Measurements from ENCODE around the gene CMIP. TPM values are rescaled to one million over a fixed set of nuclear protein-coding genes. Genes with fewer than 3 reads are reported as not detected.

CMIP gene
- total RNA-seq, 4 donors from 2014 or later: 40.0 to 69.6 (median 47.0) TPM

GRCh38 chr16:81634380-81635062 lies 189.9 kb downstream of the CMIP start:
- intact Hi-C loops (cut with DNase I; ENCODE audit: low total_unique reads) (no loop called here), in situ Hi-C loops (cut with MboI; ENCODE audit: low pct_ligation_motif_present in 1 of 4, low pct_unique_long_range_greater_than_20kb in 1 of 4, low sequenced_read_pairs in 3 of 4) (no loop called here)
- H3K9me3 ChIP-seq: no peaks in the 10 kb centered on the region
- no peak for DNase-seq
- WGBS, 2 donors (ENCODE audit: low coverage in 1 of 2): 40 to 71% methylated on average over 2 to 13 of the region's 13 CpGs
- H3K27me3 ChIP-seq: no peaks in the 10 kb centered on the region
- peaks cover 0 to 38% (median 7%) of the 10 kb centered on the region in 4 donors for H3K4me1 ChIP-seq
- no peak for TF ChIP-seq POLR2AphosphoS5 (IDR thresholded peaks at IDR 0.05)
- no peak for TF ChIP-seq EP300 (IDR thresholded peaks at IDR 0.05; ENCODE audit: low read depth)
- TF ChIP-seq CTCF (IDR thresholded peaks at IDR 0.05): no peak
- no peak for TF ChIP-seq POLR2A (IDR thresholded peaks at IDR 0.05)
- no peak overlapping the region for H3K4me3 ChIP-seq
- H3K27ac ChIP-seq: peak overlapping the region in 1 of 4 donors; percentile 55
- H3K36me3 ChIP-seq: no peaks in the 10 kb centered on the region

DNA sequence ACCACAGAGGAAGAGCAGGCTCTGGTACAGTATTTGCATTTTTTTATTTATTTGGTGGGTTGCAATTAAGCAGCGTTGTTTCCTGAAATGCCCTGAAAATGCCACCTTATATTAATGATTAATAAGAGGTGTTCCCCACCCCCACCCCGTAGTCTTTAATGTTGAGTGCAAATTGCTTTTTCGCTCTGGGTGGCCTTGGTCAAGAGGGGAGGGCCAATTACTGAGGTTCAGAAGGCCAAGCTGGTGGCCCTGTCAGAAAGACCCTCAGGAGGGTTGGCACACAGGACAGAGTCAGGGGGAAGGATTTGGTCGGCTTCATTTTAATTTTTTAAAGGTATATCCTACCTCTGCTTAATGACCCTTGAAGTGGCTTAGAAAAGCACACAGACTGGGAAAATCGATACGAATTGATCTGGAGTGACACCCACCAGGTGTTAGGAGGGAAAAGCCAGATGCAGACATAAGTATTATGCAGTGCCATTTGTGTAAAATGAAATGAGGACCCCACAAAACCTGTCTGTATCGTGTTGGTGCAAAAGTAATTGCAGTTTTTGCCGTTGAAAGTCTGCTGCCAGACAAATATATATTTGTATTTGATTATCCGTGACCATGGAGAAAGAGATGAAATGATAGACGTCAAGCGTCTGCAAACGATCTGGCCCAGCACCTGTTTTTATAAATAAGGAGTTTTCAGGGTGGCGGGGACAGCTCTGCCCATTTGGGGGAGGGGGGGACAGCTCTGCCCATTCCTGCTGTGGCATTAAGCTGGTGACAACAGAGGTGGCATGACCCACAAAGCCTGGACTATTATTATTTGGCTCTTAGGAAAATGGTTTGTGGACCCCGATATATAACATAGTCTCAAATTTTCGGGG lies 190.7 kb downstream of the CMIP start:
- DNase-seq: no peak
- intact Hi-C loops (cut with DNase I; ENCODE audit: low total_unique reads) (no loop called here), in situ Hi-C loops (cut with MboI; ENCODE audit: low pct_ligation_motif_present in 1 of 4, low pct_unique_long_range_greater_than_20kb in 1 of 4, low sequenced_read_pairs in 3 of 4) (no loop called here)
- peak overlapping the region in 1 of 4 donors; percentile 55 for H3K27ac ChIP-seq
- peaks cover 0 to 38% (median 7%) of the 10 kb centered on the region in 4 donors for H3K4me1 ChIP-seq
- H3K9me3 ChIP-seq: no peaks in the 10 kb centered on the region
- H3K36me3 ChIP-seq: no peaks in the 10 kb centered on the region
- H3K27me3 ChIP-seq: no peaks in the 10 kb centered on the region
- WGBS, 2 donors (ENCODE audit: low coverage in 1 of 2): 84 to 88% methylated on average over 9 to 15 of the region's 15 CpGs
- H3K4me3 ChIP-seq: no peak overlapping the region
- TF ChIP-seq POLR2AphosphoS5 (IDR thresholded peaks at IDR 0.05): no peak
- TF ChIP-seq CTCF (IDR thresholded peaks at IDR 0.05): no peak
- no peak for TF ChIP-seq POLR2A (IDR thresholded peaks at IDR 0.05)
- TF ChIP-seq EP300 (IDR thresholded peaks at IDR 0.05; ENCODE audit: low read depth): no peak

GRCh38 chr16:81636298-81636993 lies 191.8 kb downstream of the CMIP start:
- intact Hi-C loops (cut with DNase I; ENCODE audit: low total_unique reads): no loop called here
- Histone ChIP-seq H3K27ac (no peak overlapping the region), H3K4me3 (no peak overlapping the region), H3K4me1 (peaks cover 0 to 38% (median 7%) of the 10 kb centered on the region in 4 donors), H3K27me3 (no peaks in the 10 kb centered on the region), H3K36me3 (no peaks in the 10 kb centered on the region), H3K9me3 (no peaks in the 10 kb centered on the region)
- DNase-seq: no peak
- TF ChIP-seq CTCF (IDR thresholded peaks at IDR 0.05) (no peak), EP300 (IDR thresholded peaks at IDR 0.05; ENCODE audit: low read depth) (no peak), POLR2A (IDR thresholded peaks at IDR 0.05) (no peak), POLR2AphosphoS5 (IDR thresholded peaks at IDR 0.05) (no peak)
- in situ Hi-C loops (cut with MboI; ENCODE audit: low pct_ligation_motif_present in 1 of 4, low pct_unique_long_range_greater_than_20kb in 1 of 4, low sequenced_read_pairs in 3 of 4): no loop called here
- 67 to 69% methylated on average over 9 to 16 of the region's 16 CpGs for WGBS, 2 donors (ENCODE audit: low coverage in 1 of 2)

All from transverse colon (tissue), 4 donors.